HCEC 1CT (cell line): ENCODE data around the gene GRIN2B.

Experiments
- DNase-seq: peaks from one replicate; pipeline ENCODE4 v3.0.0-alpha.2; 2017

GRIN2B gene

GRCh38 chr12:13956060-13956590 lies 25.3 kb downstream of the GRIN2B start:
- no peak for DNase-seq

- DNase-seq: no peak
Observed at GRCh38 chr12:13952096-13952495, 29.3 kb downstream of the GRIN2B start.

GRCh38 chr12:13950502-13950901 lies 30.9 kb downstream of the GRIN2B start:
- DNase-seq: no peak

- DNase-seq: no peak
Observed at GRCh38 chr12:13948621-13949020, 32.8 kb downstream of the GRIN2B start.

GRCh38 chr12:13947276-13947946 lies 34.0 kb downstream of the GRIN2B start:
- DNase-seq: no peak

- no peak for DNase-seq
Observed at GRCh38 chr12:13945641-13946040, 35.8 kb downstream of the GRIN2B start.

- no peak for DNase-seq
Observed at GRCh38 chr12:13945236-13945635, 36.2 kb downstream of the GRIN2B start.

GRCh38 chr12:13942826-13943225 lies 38.6 kb downstream of the GRIN2B start:
- no peak for DNase-seq

GRCh38 chr12:13941258-13942249 lies 39.8 kb downstream of the GRIN2B start:
- DNase-seq: peak; percentile 11

- no peak for DNase-seq
Observed at GRCh38 chr12:13940335-13940865, 41.0 kb downstream of the GRIN2B start.

- DNase-seq: no peak
Observed at GRCh38 chr12:13937735-13938134, 43.7 kb downstream of the GRIN2B start.

- no peak for DNase-seq
Observed at GRCh38 chr12:13935169-13935568, 46.2 kb downstream of the GRIN2B start.
